Spleen (tissue), 11 donors: ENCODE data around the gene ERBB4. TPM values are rescaled to one million over a fixed set of nuclear protein-coding genes. Genes with fewer than 3 reads are reported as not detected.

Source experiments
- DNase-seq: peaks from one replicate; pipeline ENCODE4 v3.0.0-alpha.2; 2020
- H3K27ac ChIP-seq, 8 donors: fragments of 200-600 bp; sonication (generic) in 7 of 8; 1 replicate in 4 of 8; 2 replicates in 4 of 8; pipeline versions ENCODE4 v1.5.0 to v1.8.0; 2016 to 2021; ENCODE audit warnings: inconsistent platforms in 4 of 8, mild to moderate bottlenecking in 4 of 8, moderate library complexity in 1 of 8
- H3K27me3 ChIP-seq, 7 donors: fragments of 200-600 bp; sonication (generic) in 6 of 7; replicated peaks in 1 of 7; 1 replicate in 4 of 7; 2 replicates in 3 of 7; pipeline versions ENCODE4 v1.5.0 to v1.8.0; 2016 to 2021; ENCODE audit warnings: inconsistent platforms in 3 of 7, mild to moderate bottlenecking in 1 of 7
- H3K36me3 ChIP-seq, 6 donors: fragments of 200-600 bp; sonication (generic) in 5 of 6; 1 replicate in 4 of 6; 2 replicates in 2 of 6; pipeline versions ENCODE4 v1.5.0 to v1.8.0; 2016 to 2021; ENCODE audit warnings: inconsistent platforms in 2 of 6
- H3K4me1 ChIP-seq, 6 donors: fragments of 200-600 bp; sonication (generic) in 5 of 6; 1 replicate in 3 of 6; 2 replicates in 3 of 6; pipeline versions ENCODE4 v1.5.0 to v1.8.0; 2016 to 2021; ENCODE audit warnings: inconsistent platforms in 3 of 6
- H3K4me3 ChIP-seq, 8 donors: fragments of 200-600 bp; sonication (generic) in 7 of 8; 1 replicate in 4 of 8; 2 replicates in 4 of 8; pipeline versions ENCODE4 v1.5.0 to v1.8.0; 2016 to 2021; ENCODE audit warnings: inconsistent platforms in 4 of 8, mild to moderate bottlenecking in 4 of 8, moderate library complexity in 2 of 8
- H3K9me3 ChIP-seq, 8 donors: fragments of 200-600 bp; sonication (generic) in 7 of 8; 1 replicate in 4 of 8; 2 replicates in 4 of 8; pipeline versions ENCODE4 v1.5.0 to v1.8.0; 2016 to 2021; ENCODE audit warnings: inconsistent platforms in 4 of 8
- POLR2A ChIP-seq, 3 donors: fragments of 450-650 bp; IDR thresholded peaks; one replicate each; pipeline ENCODE4 v1.5.1; 2017; ENCODE audit warnings: antibody characterized with exemption in 3 of 3, mild to moderate bottlenecking in 1 of 3
- POLR2AphosphoS5 ChIP-seq, 3 donors: sonication (generic); formaldehyde crosslinking; IDR thresholded peaks; one replicate each; pipeline ENCODE4 v1.5.1; 2017; ENCODE audit warnings: antibody characterized with exemption in 3 of 3
- WGBS, 5 donors: extraction: QIAGEN DNeasy Blood & Tissue Kit in 3 of 5; methylation state at CpG; one replicate each; pipeline versions ENCODE4 v1.1.5 to v1.1.7; 2013 to 2018; 5-methylcytosine and 5-hydroxymethylcytosine counted together
- intact Hi-C: fragments of 100-400 bp; cut with DNase I; formaldehyde crosslinking; loops from one replicate; pipeline ENCODE4 v1.15.0; 2023; ENCODE audit warnings: low total_unique reads
- polyA plus RNA-seq, 3 donors: library from polyadenylated mRNA; stranded (reverse); fragments of 200-250 nt; gene quantifications; one replicate each; pipeline ENCODE4 v1.2.1, GENCODE V29; 2013
- total RNA-seq, 7 donors: library from RNA; depleted of rRNA in 3 of 7; stranded (reverse); fragments of >200 nt in 3 of 7; fragmentation: NEBNext Ultra II Directional in 4 of 7; extraction: Animal tissue kit (Norgen Biotek cat#: 25700) in 4 of 7; gene quantifications; one replicate each; pipeline versions ENCODE4 v1.1.0 to v1.2.1, GENCODE V29; 2016 to 2021
- TF ChIP-seq, protein P1 (sequence below), 11 experiments: fragments of 200-600 bp in 7 of 11; fragments of 450-650 bp in 4 of 11; sonication (generic) in 4 of 11; IDR thresholded peaks in 8 of 11; conservative IDR thresholded peaks in 3 of 11; 1 replicate in 7 of 11; 2 replicates in 4 of 11; pipeline versions ENCODE4 v1.4.0 to v1.8.0; 2016 to 2021; ENCODE audit warnings: antibody characterized with exemption in 11 of 11, inconsistent platforms in 4 of 11, mild to moderate bottlenecking in 1 of 11
- donor health status: healthy with polysubstance abuse.
- donor health status: DM: no; HTN: no; CAD: no; lungs with moderate emphysema.
- donor health status: DM: no; HTN: no; CAD: no.
- donor health status: Bipolar disorder and iron deficiency.
- donor health status: healthy.
- donor health status: DM: no; HTN: no; CAD: no.
- donor health status: DM: yes; HTN: yes; CAD: no.

ERBB4 gene
- total and polyA plus RNA-seq, 10 donors, result under 0.01 to 1.4 (median 0.35) TPM

GRCh38 chr2:211737282-211737681 lies 801.3 kb downstream of the ERBB4 start:
- H3K4me3 ChIP-seq, result no peak overlapping the region
- 32 to 49% (median 45%) methylated on average over 3 of the region's 3 CpGs for WGBS, 5 donors
- no peaks in the 10 kb centered on the region for H3K4me1 ChIP-seq
- no peak for TF ChIP-seq POLR2AphosphoS5 (IDR thresholded peaks at IDR 0.05)
- no peak for TF ChIP-seq POLR2A (IDR thresholded peaks at IDR 0.05)
- TF ChIP-seq, protein P1, sequence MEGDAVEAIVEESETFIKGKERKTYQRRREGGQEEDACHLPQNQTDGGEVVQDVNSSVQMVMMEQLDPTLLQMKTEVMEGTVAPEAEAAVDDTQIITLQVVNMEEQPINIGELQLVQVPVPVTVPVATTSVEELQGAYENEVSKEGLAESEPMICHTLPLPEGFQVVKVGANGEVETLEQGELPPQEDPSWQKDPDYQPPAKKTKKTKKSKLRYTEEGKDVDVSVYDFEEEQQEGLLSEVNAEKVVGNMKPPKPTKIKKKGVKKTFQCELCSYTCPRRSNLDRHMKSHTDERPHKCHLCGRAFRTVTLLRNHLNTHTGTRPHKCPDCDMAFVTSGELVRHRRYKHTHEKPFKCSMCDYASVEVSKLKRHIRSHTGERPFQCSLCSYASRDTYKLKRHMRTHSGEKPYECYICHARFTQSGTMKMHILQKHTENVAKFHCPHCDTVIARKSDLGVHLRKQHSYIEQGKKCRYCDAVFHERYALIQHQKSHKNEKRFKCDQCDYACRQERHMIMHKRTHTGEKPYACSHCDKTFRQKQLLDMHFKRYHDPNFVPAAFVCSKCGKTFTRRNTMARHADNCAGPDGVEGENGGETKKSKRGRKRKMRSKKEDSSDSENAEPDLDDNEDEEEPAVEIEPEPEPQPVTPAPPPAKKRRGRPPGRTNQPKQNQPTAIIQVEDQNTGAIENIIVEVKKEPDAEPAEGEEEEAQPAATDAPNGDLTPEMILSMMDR (IDR thresholded peaks at IDR 0.05 in 8 of 11, conservative IDR thresholded peaks at IDR 0.05 in 3 of 11), result no peak
- no peaks in the 10 kb centered on the region for H3K36me3 ChIP-seq
- intact Hi-C loops, result no loop called here
- no peaks in the 10 kb centered on the region for H3K27me3 ChIP-seq
- no peak for DNase-seq
- H3K9me3 ChIP-seq, result no peaks in the 10 kb centered on the region
- H3K27ac ChIP-seq, result no peak overlapping the region

DNA sequence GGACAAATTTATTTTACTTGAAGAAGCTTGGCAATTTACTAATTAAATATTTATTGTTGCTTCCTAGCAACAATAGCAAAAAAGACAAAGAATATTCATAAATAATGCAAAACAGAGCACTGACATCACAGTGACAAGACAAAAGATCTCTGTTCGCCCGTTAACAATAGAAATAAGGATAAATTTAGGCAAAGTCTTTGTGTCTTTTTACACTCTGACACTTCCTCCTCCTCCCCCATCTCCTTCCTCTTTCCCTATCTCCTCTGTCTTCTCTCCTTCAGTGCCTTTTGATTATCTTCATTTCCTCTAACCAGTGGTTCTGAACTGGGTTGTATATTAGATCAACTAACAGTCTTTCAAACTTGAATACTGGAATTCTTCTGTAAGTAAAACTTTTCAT lies 808.4 kb downstream of the ERBB4 start:
- DNase-seq, result no peak
- 44 to 64% (median 49%) methylated on average over 2 of the region's 2 CpGs for WGBS, 5 donors
- intact Hi-C loops, result no loop called here
- Histone ChIP-seq H3K4me1 (no peaks in the 10 kb centered on the region), H3K36me3 (no peaks in the 10 kb centered on the region), H3K4me3 (no peak overlapping the region), H3K27me3 (no peaks in the 10 kb centered on the region), H3K27ac (no peak overlapping the region), H3K9me3 (no peaks in the 10 kb centered on the region)
- TF ChIP-seq POLR2AphosphoS5 (IDR thresholded peaks at IDR 0.05) (no peak), POLR2A (IDR thresholded peaks at IDR 0.05) (no peak)
- TF ChIP-seq, protein P1 (IDR thresholded peaks at IDR 0.05 in 8 of 11, conservative IDR thresholded peaks at IDR 0.05 in 3 of 11), result no peak

DNA sequence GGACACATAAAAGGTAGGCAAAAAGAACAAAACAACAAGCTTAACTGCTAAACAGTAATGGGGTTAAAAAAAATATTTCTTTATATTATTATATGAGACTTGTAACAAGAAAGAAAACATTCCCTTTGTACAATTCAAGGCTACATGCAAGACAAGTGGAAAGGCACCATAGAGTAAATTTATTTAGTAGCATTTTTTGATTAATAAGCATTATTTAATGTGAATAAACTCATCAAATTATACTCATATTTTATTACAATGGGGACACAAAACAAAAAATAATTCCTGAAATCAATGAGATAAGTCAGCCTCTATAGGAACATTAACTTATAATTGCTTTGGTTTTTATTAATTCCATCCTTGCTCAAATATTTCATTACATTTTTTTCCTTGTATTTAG lies 809.2 kb downstream of the ERBB4 start:
- DNase-seq, result no peak
- Histone ChIP-seq H3K9me3 (no peaks in the 10 kb centered on the region), H3K4me3 (no peak overlapping the region), H3K4me1 (no peaks in the 10 kb centered on the region), H3K27me3 (no peaks in the 10 kb centered on the region), H3K27ac (no peak overlapping the region), H3K36me3 (no peaks in the 10 kb centered on the region)
- TF ChIP-seq POLR2A (IDR thresholded peaks at IDR 0.05) (no peak), POLR2AphosphoS5 (IDR thresholded peaks at IDR 0.05) (no peak)
- TF ChIP-seq, protein P1 (IDR thresholded peaks at IDR 0.05 in 8 of 11, conservative IDR thresholded peaks at IDR 0.05 in 3 of 11), result no peak
- intact Hi-C loops, result no loop called here

GRCh38 chr2:211724933-211725332 lies 813.7 kb downstream of the ERBB4 start:
- 83 to 92% (median 87%) methylated on average over 5 of the region's 5 CpGs for WGBS, 5 donors
- H3K4me3 ChIP-seq, result no peak overlapping the region
- no peaks in the 10 kb centered on the region for H3K4me1 ChIP-seq
- no peak overlapping the region for H3K27ac ChIP-seq
- no peaks in the 10 kb centered on the region for H3K27me3 ChIP-seq
- H3K9me3 ChIP-seq, result no peaks in the 10 kb centered on the region
- H3K36me3 ChIP-seq, result no peaks in the 10 kb centered on the region
- TF ChIP-seq, protein P1 (IDR thresholded peaks at IDR 0.05 in 8 of 11, conservative IDR thresholded peaks at IDR 0.05 in 3 of 11), result no peak
- TF ChIP-seq POLR2A (IDR thresholded peaks at IDR 0.05) (no peak), POLR2AphosphoS5 (IDR thresholded peaks at IDR 0.05) (no peak)
- intact Hi-C loops, result no loop called here
- no peak for DNase-seq
